Fibroblast of mammary gland (primary cell): ENCODE measurements around the gene TAOK1.

Experiments
- DNase-seq: peaks from one replicate; pipeline ENCODE4 v3.0.0-alpha.2; 2010; ENCODE audit warnings: low read depth
- H3K4me3 ChIP-seq: 2 replicates; pipeline ENCODE4 v1.5.1; 2011; ENCODE audit warnings: low read depth, mild to moderate bottlenecking, low read length, moderate library complexity; ENCODE audit not compliant: control insufficient read depth
- TF ChIP-seq, protein P1 (sequence below): conservative IDR thresholded peaks from 2 replicates; pipeline ENCODE4 v1.5.1; 2011; ENCODE audit warnings: low read depth, low read length, inconsistent platforms; ENCODE audit not compliant: control insufficient read depth, insufficient read depth

Gene TAOK1

DNA sequence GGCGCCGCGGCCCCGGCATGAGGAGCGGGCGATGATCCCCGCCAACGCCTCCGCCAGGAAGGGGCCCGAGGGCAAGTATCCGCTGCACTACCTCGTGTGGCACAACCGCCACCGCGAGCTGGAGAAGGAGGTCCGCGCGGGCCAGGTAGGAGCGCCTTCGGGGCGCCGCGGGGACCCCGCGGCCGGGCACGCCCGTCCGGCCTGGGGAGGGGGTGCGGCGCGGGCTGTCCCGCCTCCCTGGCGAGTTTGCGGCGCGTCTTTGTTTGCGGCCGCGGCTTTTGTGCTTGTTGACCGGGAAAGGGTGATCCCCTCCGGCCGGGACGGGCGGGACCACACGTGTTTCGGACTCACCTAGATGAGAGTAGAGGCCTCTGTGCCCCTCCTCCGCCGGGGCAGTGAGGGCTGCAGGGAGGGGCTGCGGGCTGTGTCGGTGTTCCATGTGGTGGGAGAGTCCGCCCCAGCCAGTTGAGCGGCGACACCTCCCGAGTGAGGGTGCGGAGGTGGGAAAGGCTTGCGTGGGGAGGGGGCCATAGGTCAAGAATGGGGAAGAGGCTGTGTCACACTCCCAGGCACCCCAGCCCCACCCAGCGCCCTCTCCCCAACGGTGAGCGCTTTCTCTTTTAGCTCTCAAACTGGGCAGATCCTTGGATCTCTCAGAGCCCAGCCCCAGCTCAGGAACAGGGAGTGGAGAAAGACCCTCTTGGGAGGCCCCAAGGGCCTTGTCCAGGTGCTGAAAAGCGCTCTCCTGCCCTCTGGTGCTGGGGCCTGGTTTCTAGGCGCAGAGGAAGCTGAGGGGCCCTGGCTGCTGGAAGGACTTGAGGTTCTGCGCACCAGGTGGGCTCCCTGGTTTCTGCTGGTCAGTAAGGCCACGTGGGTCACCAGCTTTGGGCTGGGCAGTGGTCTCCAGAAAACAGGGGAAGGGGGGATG, 203.7 kb downstream of the TAOK1 start:
- TF ChIP-seq, protein P1, sequence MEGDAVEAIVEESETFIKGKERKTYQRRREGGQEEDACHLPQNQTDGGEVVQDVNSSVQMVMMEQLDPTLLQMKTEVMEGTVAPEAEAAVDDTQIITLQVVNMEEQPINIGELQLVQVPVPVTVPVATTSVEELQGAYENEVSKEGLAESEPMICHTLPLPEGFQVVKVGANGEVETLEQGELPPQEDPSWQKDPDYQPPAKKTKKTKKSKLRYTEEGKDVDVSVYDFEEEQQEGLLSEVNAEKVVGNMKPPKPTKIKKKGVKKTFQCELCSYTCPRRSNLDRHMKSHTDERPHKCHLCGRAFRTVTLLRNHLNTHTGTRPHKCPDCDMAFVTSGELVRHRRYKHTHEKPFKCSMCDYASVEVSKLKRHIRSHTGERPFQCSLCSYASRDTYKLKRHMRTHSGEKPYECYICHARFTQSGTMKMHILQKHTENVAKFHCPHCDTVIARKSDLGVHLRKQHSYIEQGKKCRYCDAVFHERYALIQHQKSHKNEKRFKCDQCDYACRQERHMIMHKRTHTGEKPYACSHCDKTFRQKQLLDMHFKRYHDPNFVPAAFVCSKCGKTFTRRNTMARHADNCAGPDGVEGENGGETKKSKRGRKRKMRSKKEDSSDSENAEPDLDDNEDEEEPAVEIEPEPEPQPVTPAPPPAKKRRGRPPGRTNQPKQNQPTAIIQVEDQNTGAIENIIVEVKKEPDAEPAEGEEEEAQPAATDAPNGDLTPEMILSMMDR, result peak; percentile 22
- DNase-seq, result no peak
- peak overlapping the region; percentile 57 for H3K4me3 ChIP-seq

DNA sequence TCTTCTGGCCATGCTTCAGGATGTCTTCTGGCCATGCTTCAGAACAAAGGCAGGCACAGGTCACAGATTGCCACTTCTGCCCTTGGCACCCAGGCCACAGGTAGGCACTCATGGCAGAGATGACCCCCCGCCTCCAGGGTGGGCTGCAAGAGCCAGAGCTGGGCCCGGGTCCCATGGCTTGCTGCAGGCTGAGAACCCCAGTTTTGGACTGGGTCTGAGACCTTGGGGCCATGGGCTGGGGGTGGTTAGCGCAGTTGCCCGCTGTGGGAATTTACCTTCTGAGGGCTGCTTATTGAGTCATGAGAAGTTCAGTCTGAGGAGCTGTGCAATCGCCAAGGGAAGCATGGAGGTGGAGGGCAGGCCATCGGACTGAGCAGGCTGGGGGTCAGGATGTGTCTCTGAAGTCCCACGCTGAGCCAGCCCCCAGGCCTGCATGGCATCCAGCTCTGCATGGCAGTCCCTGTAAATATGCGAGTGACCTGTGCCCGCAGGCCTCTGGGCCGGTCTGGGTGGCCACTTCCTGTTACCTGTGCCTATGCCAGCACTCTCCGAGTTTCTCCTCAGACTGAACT, 204.4 kb downstream of the TAOK1 start:
- no peak overlapping the region for H3K4me3 ChIP-seq
- DNase-seq, result no peak
- TF ChIP-seq, protein P1, result no peak

DNA sequence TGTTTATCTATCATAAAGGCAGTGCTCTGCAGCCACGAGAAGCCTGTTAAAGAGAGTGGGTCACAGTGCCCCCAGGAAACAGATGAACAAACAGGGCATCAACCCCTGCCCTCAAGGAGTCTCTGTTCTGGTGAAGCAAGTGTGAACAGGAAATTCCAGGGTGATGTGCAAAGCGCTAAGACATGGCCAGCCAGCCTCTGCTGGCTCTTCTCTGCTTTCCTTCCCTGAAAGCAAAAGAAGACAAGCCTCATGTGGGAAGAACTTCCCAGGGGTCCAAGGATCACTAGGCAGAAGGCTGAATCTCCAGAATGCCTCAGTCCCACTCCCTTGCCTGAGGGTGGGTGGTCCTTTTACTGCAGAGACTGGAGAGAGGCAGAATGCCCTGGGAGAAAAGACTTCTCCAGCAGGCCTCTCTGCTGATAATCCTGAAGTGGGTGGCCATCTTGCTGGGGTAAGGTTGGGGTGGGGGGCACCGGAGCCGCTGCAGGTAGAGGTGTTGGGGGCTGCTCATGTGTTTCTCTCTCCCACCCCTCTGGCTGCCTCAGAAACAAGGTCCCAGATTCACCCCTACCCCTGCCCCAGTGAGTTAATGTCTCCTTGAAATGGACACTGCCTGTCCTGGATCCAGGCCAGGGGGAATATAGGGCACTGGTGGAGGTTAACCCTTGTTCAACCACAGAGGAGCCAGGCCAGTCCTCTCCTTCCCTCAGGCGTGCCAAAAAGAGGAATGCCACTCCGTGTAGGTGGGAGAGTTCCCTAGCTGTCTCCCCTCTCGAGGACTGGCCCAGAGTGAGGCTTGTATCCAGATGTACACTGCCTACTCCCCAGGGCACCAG, 205.2 kb downstream of the TAOK1 start:
- H3K4me3 ChIP-seq, result no peak overlapping the region
- no peak for DNase-seq
- TF ChIP-seq, protein P1, result no peak

DNA sequence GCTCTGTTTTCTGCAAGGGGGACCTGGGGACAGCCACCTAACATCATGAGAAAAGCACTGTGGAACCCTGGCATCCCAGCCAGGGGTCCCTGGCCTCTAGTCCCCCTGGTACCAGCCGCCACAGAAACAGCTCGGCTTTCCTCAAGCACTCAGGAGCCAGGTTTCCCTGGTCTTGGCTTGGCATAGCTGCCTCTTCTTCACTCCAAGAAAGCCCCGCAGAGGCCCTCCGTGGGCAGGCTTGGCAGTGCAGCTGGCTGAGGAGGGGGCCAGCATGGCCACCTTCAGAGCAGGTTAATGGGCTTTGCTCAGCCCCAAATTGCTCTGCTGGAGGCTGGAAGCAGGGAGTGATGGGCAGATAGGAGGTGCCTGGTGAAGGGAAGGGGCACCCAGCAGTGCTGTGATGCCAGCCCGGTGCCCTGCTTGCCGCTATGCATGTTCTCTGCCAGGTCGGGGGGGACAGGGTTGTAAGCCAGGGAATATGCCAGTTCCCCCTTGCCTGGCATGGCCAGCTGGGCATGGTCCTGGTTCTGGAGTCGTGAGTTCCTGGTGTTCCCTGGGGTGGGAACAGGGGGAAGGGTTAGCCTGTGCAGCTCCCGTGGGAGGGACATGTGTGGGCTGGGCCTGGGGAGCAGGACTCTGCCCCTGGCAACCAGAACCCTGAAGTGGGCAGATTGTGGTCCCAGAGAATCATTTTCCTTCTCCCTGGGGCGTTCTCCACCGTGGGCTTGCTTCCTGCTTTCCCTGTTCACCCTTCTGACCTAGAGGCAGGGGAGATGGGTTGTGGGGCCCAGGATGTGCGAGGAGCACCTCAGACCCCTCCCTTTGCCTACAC, 206.0 kb downstream of the TAOK1 start:
- H3K4me3 ChIP-seq, result no peak overlapping the region
- TF ChIP-seq, protein P1, result no peak

DNA sequence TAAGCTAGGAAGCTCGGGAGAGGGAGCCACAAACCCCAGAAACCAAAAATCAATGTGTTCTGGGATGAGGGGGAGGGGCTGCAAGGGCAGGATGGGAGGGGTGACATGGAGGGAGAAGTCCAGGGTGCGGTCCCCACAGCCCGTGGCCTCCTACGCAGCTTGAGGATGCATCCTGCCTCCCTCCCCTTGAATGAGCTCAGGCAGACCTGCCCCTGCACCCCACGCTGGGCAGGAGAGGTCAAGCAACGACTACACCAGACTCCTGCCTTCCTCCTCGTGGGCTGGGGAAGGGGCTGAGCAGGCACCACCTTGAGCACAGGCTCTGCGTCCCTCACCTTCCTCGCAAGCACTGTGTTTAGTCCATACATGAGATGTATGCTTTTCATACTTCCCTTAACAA, 206.6 kb downstream of the TAOK1 start:
- TF ChIP-seq, protein P1, result no peak
- no peak for DNase-seq
- no peak overlapping the region for H3K4me3 ChIP-seq

More for the DNA sequence above, 206.0 kb downstream of the TAOK1 start:
- no peak for DNase-seq
